A549 (cell line): ENCODE data around the gene PNPLA6. TPM values are rescaled to one million over a fixed set of nuclear protein-coding genes. Genes with fewer than 3 reads are reported as not detected.
A peak's percentile ranks its signal among the peaks of the same experiment; 100 is the strongest.

ENCODE experiments used
- ATAC-seq, 2 experiments: fragments of 200-7000 bp in 1 of 2; fragments of >200 bp in 1 of 2; cut with Nextera tagmentation in 1 of 2; cut with Tn5 transposase in 1 of 2; 3 replicates each; pipeline versions ENCODE4 v1.8.0 to v1.9.1; 2018 to 2020; ENCODE audit warnings: mild to moderate bottlenecking in 1 of 2, moderate library complexity in 1 of 2
- CTCF ChIA-PET: fragments of 300-600 bp; sonication (Branson Sonifier 250); formaldehyde crosslinking; extraction: SDS; loops from one replicate; lab custom pipeline; 2021; ENCODE audit warnings: antibody characterized with exemption, inconsistent platforms; lab: Yijun Ruan, JAX
- POLR2A ChIA-PET: fragments of 350-600 bp; formaldehyde crosslinking; extraction: SDS; loops from one replicate; lab custom pipeline; 2021; ENCODE audit warnings: antibody characterized with exemption, inconsistent platforms; lab: Yijun Ruan, JAX
- DNase-seq, 2 experiments: peaks; one replicate each; pipeline versions ENCODE4 v3.0.0 to v3.0.0-alpha.2; 2011 to 2016; ENCODE audit warnings: low read depth in 1 of 2, low spot score in 1 of 2
- FAIRE-seq: peaks from 2 replicates; lab custom pipeline; 2011; peaks lifted over from hg19 to GRCh38; lab: Jason Lieb, UNC
- H3K27ac ChIP-seq, 2 experiments: fragments of >200 bp; sonication (Bioruptor Twin); formaldehyde crosslinking; 3 replicates each; pipeline ENCODE4 v1.5.1; 2016 to 2017
- H3K4me1 ChIP-seq: fragments of >200 bp; sonication (Bioruptor Twin); formaldehyde crosslinking; 3 replicates; pipeline ENCODE4 v1.6.1; 2016
- H3K4me2 ChIP-seq: fragments of >200 bp; sonication (Bioruptor Twin); formaldehyde crosslinking; 3 replicates; pipeline ENCODE4 v1.6.1; 2016
- H3K4me3 ChIP-seq: fragments of >200 bp; sonication (Bioruptor Twin); formaldehyde crosslinking; 3 replicates; pipeline ENCODE4 v1.5.1; 2016
- H3K9me3 ChIP-seq: fragments of >200 bp; sonication (Bioruptor Twin); formaldehyde crosslinking; 3 replicates; pipeline ENCODE4 v1.6.1; 2016
- BCL3 ChIP-seq: fragments of >200 bp; sonication (Bioruptor Twin); formaldehyde crosslinking; IDR thresholded peaks from 3 replicates; pipeline ENCODE4 v1.6.1; 2016
- BHLHE40 ChIP-seq: IDR thresholded peaks from 2 replicates; pipeline ENCODE4 v1.6.1; 2012; ENCODE audit warnings: low read depth, low read length, inconsistent platforms
- CBX8 ChIP-seq: fragments of 200-600 bp; sonication (generic); IDR thresholded peaks from 2 replicates; pipeline ENCODE4 v1.6.1; 2016
- CEBPB ChIP-seq, 2 experiments: fragments of >200 bp in 1 of 2; sonication (Bioruptor Twin) in 1 of 2; formaldehyde crosslinking in 1 of 2; IDR thresholded peaks; 2 replicates each; pipeline ENCODE4 v1.6.1; 2012 to 2016
- CHD2 ChIP-seq: fragments of 150-350 bp; IDR thresholded peaks from 2 replicates; pipeline ENCODE4 v1.6.1; 2014; ENCODE audit warnings: low read length; ENCODE audit not compliant: partially characterized antibody
- EHMT2 ChIP-seq: fragments of 200-600 bp; sonication (generic); IDR thresholded peaks from 2 replicates; pipeline ENCODE4 v1.6.1; 2016; ENCODE audit warnings: antibody characterized with exemption, low read depth, mild to moderate bottlenecking, moderate library complexity
- EP300 ChIP-seq, 2 experiments: fragments of >200 bp; sonication (Bioruptor Twin); formaldehyde crosslinking; IDR thresholded peaks; 2 replicates in 1 of 2; 3 replicates in 1 of 2; pipeline ENCODE4 v1.6.1; 2016 to 2017
- FOSB ChIP-seq: fragments of 250-450 bp; sonication (Bioruptor Pico); IDR thresholded peaks from 2 replicates; pipeline ENCODE4 v1.5.0; 2020; ENCODE audit warnings: mild to moderate bottlenecking, moderate library complexity
- FOXS1 ChIP-seq: fragments of 250-450 bp; sonication (Bioruptor Pico); IDR thresholded peaks from 2 replicates; pipeline ENCODE4 v1.5.0; 2020; ENCODE audit warnings: mild to moderate bottlenecking, moderate library complexity
- HEYL ChIP-seq: fragments of 250-450 bp; sonication (Bioruptor Pico); IDR thresholded peaks from 2 replicates; pipeline ENCODE4 v1.8.0; 2021; ENCODE audit warnings: mild to moderate bottlenecking, moderate library complexity
- HOXB5 ChIP-seq: fragments of 250-450 bp; sonication (Bioruptor Pico); IDR thresholded peaks from 2 replicates; pipeline ENCODE4 v1.5.0; 2020; ENCODE audit warnings: mild to moderate bottlenecking, moderate library complexity
- JUNB ChIP-seq: fragments of >200 bp; sonication (Bioruptor Twin); formaldehyde crosslinking; IDR thresholded peaks from 2 replicates; pipeline ENCODE4 v1.6.1; 2016
- MAX ChIP-seq: IDR thresholded peaks from 2 replicates; pipeline ENCODE4 v1.6.1; 2012
- MAZ ChIP-seq: fragments of 150-350 bp; IDR thresholded peaks from 2 replicates; pipeline ENCODE4 v1.6.1; 2014; ENCODE audit warnings: antibody characterized with exemption, low read depth, low read length, borderline replicate concordance
- MYC ChIP-seq: IDR thresholded peaks from 2 replicates; pipeline ENCODE4 v1.6.1; 2012; ENCODE audit warnings: mild to moderate bottlenecking, inconsistent platforms, low read length, improper control_type of control experiment, borderline replicate concordance
- NPAS2 ChIP-seq: fragments of 250-450 bp; sonication (Bioruptor Pico); IDR thresholded peaks from 2 replicates; pipeline ENCODE4 v1.8.0; 2022; ENCODE audit warnings: mild to moderate bottlenecking, moderate library complexity, borderline replicate concordance
- RAD21 ChIP-seq, 2 experiments: fragments of >200 bp in 1 of 2; sonication (Bioruptor Twin) in 1 of 2; formaldehyde crosslinking in 1 of 2; IDR thresholded peaks in 1 of 2; conservative IDR thresholded peaks in 1 of 2; 2 replicates in 1 of 2; 3 replicates in 1 of 2; pipeline ENCODE4 v1.6.1; 2012 to 2018; ENCODE audit warnings: inconsistent platforms in 1 of 2
- RCOR1 ChIP-seq: fragments of 150-350 bp; IDR thresholded peaks from 2 replicates; pipeline ENCODE4 v1.6.1; 2014; ENCODE audit warnings: antibody characterized with exemption, low read length, low read depth
- RNF2 ChIP-seq: fragments of 200-600 bp; sonication (generic); IDR thresholded peaks from 2 replicates; pipeline ENCODE4 v1.6.1; 2016; ENCODE audit warnings: low read depth, mild to moderate bottlenecking, antibody characterized with exemption, moderate library complexity, borderline replicate concordance
- SREBF2 ChIP-seq: fragments of 450-650 bp; IDR thresholded peaks from 2 replicates; pipeline ENCODE4 v1.6.1; 2014; ENCODE audit warnings: mild to moderate bottlenecking, moderate library complexity
- TFCP2L1 ChIP-seq: fragments of 250-450 bp; sonication (Bioruptor Pico); IDR thresholded peaks from 2 replicates; pipeline ENCODE4 v1.5.0; 2021; ENCODE audit warnings: mild to moderate bottlenecking
- TP53 ChIP-seq: fragments of 250-450 bp; sonication (Bioruptor Pico); IDR thresholded peaks from 2 replicates; pipeline ENCODE4 v1.5.0; 2021; ENCODE audit warnings: mild to moderate bottlenecking, moderate library complexity
- ZC3H11A ChIP-seq: fragments of 450-650 bp; IDR thresholded peaks from 2 replicates; pipeline ENCODE4 v1.6.1; 2014; ENCODE audit warnings: antibody characterized with exemption, mild to moderate bottlenecking
- ZFP36 ChIP-seq: fragments of 450-650 bp; IDR thresholded peaks from 2 replicates; pipeline ENCODE4 v1.6.1; 2014; ENCODE audit warnings: borderline replicate concordance; ENCODE audit not compliant: partially characterized antibody
- WGBS: methylation state at CpG from one replicate; pipeline ENCODE4 v1.1.6; 2017; ENCODE audit errors: missing lambda C conversion rate; 5-methylcytosine and 5-hydroxymethylcytosine counted together
- polyA plus RNA-seq, 4 experiments: library from polyadenylated mRNA; depleted of rRNA in 3 of 4; stranded (reverse); fragments of >200 nt; fragmentation: RNase III in 1 of 4; extraction: RNeasy Plus Mini Kit Qiagen cat#74134 plus additional on column Dnase treatment in 1 of 4; gene quantifications; 2 replicates in 3 of 4; 3 replicates in 1 of 4; pipeline ENCODE4 v1.2.3, GENCODE V29; 2011 to 2017
- TF ChIP-seq, protein P1 (sequence below): fragments of 200-600 bp; sonication (generic); IDR thresholded peaks from 2 replicates; pipeline ENCODE4 v1.6.1; 2016; ENCODE audit warnings: antibody characterized with exemption, mild to moderate bottlenecking, moderate library complexity
- TF ChIP-seq, protein P2 (sequence below): IDR thresholded peaks from 2 replicates; pipeline ENCODE4 v1.6.1; 2012; ENCODE audit warnings: low read depth, borderline replicate concordance
- TF ChIP-seq, protein P3 (sequence below): fragments of 250-450 bp; sonication (Bioruptor Pico); IDR thresholded peaks from 2 replicates; pipeline ENCODE4 v1.5.0; 2021; ENCODE audit warnings: mild to moderate bottlenecking, moderate library complexity, borderline replicate concordance
- TF ChIP-seq, protein P4 (sequence below): fragments of 450-650 bp; IDR thresholded peaks from 2 replicates; pipeline ENCODE4 v1.6.1; 2014; ENCODE audit warnings: antibody characterized with exemption

The PNPLA6 gene
- polyA plus RNA-seq, 2 of the 4 experiments (the other 2 are of a cell fraction) = 17.0 to 58.1 TPM

- 75% methylated on average over 13 of the region's 13 CpGs for WGBS
- peak; percentile 35 to 54; a peak in 3 of 6 replicates for ATAC-seq
- H3K4me3 ChIP-seq = no peak overlapping the region
- FAIRE-seq = no peak
- POLR2A ChIA-PET = interaction anchor here (0.7 kb wide), 1 partner anchor 9 kb away, joined by 11 read pairs; no protein-coding TSS in a partner anchor
- no peaks in the 10 kb centered on the region for H3K9me3 ChIP-seq
- no peak overlapping the region for H3K27ac ChIP-seq
- peaks cover 1% of the 10 kb centered on the region for H3K4me1 ChIP-seq
- no peak overlapping the region for H3K4me2 ChIP-seq
- no peak for TF ChIP-seq EHMT2
- no peak for TF ChIP-seq HEYL (CRISPR knock-in tag)
- no peak for TF ChIP-seq SREBF2
- no peak for TF ChIP-seq NPAS2 (CRISPR knock-in tag)
- TF ChIP-seq, protein P1, sequence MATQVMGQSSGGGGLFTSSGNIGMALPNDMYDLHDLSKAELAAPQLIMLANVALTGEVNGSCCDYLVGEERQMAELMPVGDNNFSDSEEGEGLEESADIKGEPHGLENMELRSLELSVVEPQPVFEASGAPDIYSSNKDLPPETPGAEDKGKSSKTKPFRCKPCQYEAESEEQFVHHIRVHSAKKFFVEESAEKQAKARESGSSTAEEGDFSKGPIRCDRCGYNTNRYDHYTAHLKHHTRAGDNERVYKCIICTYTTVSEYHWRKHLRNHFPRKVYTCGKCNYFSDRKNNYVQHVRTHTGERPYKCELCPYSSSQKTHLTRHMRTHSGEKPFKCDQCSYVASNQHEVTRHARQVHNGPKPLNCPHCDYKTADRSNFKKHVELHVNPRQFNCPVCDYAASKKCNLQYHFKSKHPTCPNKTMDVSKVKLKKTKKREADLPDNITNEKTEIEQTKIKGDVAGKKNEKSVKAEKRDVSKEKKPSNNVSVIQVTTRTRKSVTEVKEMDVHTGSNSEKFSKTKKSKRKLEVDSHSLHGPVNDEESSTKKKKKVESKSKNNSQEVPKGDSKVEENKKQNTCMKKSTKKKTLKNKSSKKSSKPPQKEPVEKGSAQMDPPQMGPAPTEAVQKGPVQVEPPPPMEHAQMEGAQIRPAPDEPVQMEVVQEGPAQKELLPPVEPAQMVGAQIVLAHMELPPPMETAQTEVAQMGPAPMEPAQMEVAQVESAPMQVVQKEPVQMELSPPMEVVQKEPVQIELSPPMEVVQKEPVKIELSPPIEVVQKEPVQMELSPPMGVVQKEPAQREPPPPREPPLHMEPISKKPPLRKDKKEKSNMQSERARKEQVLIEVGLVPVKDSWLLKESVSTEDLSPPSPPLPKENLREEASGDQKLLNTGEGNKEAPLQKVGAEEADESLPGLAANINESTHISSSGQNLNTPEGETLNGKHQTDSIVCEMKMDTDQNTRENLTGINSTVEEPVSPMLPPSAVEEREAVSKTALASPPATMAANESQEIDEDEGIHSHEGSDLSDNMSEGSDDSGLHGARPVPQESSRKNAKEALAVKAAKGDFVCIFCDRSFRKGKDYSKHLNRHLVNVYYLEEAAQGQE = no peak
- no peak for TF ChIP-seq RNF2
- no peak for TF ChIP-seq ZFP36
- TF ChIP-seq RCOR1 = no peak
- no peak for TF ChIP-seq ZC3H11A
- no peak for TF ChIP-seq HOXB5
- no peak for TF ChIP-seq RAD21 (conservative IDR thresholded peaks at IDR 0.05 in 1 of 2, IDR thresholded peaks at IDR 0.05 in 1 of 2)
- TF ChIP-seq TP53 (CRISPR knock-in tag) = no peak
- no peak for TF ChIP-seq MAX
- TF ChIP-seq, protein P2, sequence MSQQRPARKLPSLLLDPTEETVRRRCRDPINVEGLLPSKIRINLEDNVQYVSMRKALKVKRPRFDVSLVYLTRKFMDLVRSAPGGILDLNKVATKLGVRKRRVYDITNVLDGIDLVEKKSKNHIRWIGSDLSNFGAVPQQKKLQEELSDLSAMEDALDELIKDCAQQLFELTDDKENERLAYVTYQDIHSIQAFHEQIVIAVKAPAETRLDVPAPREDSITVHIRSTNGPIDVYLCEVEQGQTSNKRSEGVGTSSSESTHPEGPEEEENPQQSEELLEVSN = no peak
- no peak for TF ChIP-seq MYC
- TF ChIP-seq FOSB (CRISPR knock-in tag) = no peak
- no peak for TF ChIP-seq CBX8
- TF ChIP-seq CEBPB (IDR thresholded peaks at IDR 0.05) = no peak
- TF ChIP-seq FOXS1 (CRISPR knock-in tag) = no peak
- no peak for DNase-seq
- CTCF ChIA-PET = interaction anchor here (1.6 kb wide), 1 partner anchor 140 kb away, joined by 4 read pairs; no protein-coding TSS in a partner anchor
Observed at GRCh38 chr19:7494416-7495098, 41.0 kb upstream of the PNPLA6 start.

DNA sequence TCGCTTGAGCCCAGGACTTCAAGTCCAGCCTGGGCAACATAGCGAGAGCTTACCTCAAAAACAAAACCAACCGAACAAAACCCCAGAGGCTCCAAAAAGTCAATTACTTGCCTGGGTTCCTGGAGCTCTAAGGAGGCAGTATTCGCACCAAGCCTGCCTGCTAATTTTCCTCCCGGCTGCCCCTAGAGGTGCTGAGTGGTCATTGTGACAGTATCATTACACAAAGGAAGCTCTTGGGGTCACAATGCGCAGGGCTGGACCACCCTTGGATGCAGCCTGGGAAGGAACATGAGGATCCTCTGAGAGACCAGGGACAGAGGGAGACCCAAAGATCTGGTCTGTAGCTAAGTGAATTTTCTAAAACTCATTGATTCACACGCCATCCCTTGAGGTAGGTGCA lies 38.2 kb upstream of the PNPLA6 start:
- Histone ChIP-seq H3K4me3 (no peak overlapping the region), H3K4me2 (no peak overlapping the region), H3K9me3 (no peaks in the 10 kb centered on the region), H3K4me1 (no peaks in the 10 kb centered on the region), H3K27ac (no peak overlapping the region)
- DNase-seq = no peak
- ChIA-PET CTCF (interaction anchor here (0.7 to 1.5 kb wide), 6 partner anchors 10 to 62 kb away, joined by 3 to 4 read pairs (median 3); no protein-coding TSS in a partner anchor), POLR2A (interaction anchor here (0.5 to 2.4 kb wide), 4 partner anchors 9 to 132 kb away, joined by 3 to 12 read pairs (median 4); partner anchors contain the start of genes PET100 and PEX11G)
- peak; percentile 68 to 83; a peak in 4 of 6 replicates for ATAC-seq
- WGBS = 43% methylated on average over 7 of the region's 7 CpGs
- FAIRE-seq = no peak
- TF ChIP-seq BCL3 (no peak), BHLHE40 (no peak), MAZ (no peak), HEYL (CRISPR knock-in tag) (no peak), ZFP36 (no peak), TFCP2L1 (CRISPR knock-in tag) (no peak), EP300 (IDR thresholded peaks at IDR 0.05) (no peak), NPAS2 (CRISPR knock-in tag) (no peak), HOXB5 (no peak), CBX8 (no peak), CEBPB (IDR thresholded peaks at IDR 0.05) (no peak), RCOR1 (no peak), CHD2 (no peak), JUNB (no peak)
- TF ChIP-seq, protein P3, sequence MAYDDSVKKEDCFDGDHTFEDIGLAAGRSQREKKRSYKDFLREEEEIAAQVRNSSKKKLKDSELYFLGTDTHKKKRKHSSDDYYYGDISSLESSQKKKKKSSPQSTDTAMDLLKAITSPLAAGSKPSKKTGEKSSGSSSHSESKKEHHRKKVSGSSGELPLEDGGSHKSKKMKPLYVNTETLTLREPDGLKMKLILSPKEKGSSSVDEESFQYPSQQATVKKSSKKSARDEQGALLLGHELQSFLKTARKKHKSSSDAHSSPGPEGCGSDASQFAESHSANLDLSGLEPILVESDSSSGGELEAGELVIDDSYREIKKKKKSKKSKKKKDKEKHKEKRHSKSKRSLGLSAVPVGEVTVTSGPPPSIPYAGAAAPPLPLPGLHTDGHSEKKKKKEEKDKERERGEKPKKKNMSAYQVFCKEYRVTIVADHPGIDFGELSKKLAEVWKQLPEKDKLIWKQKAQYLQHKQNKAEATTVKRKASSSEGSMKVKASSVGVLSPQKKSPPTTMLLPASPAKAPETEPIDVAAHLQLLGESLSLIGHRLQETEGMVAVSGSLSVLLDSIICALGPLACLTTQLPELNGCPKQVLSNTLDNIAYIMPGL (CRISPR knock-in tag) = no peak
- TF ChIP-seq, protein P4, sequence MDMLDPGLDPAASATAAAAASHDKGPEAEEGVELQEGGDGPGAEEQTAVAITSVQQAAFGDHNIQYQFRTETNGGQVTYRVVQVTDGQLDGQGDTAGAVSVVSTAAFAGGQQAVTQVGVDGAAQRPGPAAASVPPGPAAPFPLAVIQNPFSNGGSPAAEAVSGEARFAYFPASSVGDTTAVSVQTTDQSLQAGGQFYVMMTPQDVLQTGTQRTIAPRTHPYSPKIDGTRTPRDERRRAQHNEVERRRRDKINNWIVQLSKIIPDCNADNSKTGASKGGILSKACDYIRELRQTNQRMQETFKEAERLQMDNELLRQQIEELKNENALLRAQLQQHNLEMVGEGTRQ = no peak
